ENCODE data around the gene FAM177A1. TPM values are rescaled to one million over a fixed set of nuclear protein-coding genes. Genes with fewer than 3 reads are reported as not detected.

Gene FAM177A1
- total and polyA plus RNA-seq, 10 of the 15 experiments (the other 5 are each of a cell fraction or from before 2014, with no cell fraction given), result 5.3 to 38.6 (median 20.7) TPM

DNA sequence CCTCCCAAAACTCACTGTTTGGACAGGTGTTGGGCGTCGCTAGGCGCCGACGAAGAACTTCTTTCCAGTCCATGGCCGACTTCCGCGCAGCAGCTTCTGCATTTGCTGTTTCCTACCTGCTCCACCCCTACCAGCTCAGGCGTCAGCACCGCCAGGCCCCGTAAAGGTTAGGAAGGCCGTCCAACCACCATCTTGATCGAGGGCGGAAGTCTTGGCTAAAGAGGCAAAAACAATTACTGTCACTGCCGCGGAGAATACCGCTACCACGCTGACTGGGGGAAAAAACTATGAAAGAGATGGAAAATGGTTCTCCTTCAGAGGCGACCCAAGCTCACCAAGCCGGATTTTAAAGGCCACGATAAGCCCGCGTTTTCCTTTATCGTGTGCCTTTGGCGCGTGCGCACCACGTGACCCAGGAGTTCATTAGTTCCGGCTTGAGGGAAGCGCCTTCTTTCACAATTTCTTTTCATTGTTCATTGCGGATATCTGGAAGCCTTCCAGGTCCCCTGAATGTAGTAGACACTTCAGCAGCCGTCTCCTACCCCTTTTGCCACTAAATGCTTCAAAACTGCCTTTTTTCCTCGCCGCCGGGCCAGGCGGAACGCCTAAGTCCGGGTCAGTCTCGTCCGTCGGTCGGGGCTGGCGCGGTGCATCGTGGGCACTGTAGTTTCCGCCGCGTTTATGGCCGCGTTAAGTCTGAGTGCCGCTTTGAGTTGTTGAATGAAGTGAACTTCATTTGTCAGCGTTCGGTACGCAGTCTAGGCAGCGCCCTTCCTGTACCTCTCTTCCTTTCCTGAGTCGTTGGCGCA lies 76.0 kb downstream of the FAM177A1 start, which contains the start of the genes PPP2R3C and PRORP (continued):
- TF ChIP-seq IRF3 (IDR thresholded peaks at IDR 0.05), result no peak
- TF ChIP-seq TCF3 (IDR thresholded peaks at IDR 0.05; ENCODE audit: borderline replicate concordance, insufficient read depth, low read depth, low read length), result peak; percentile 59; the same call in 1 of the 2 replicates
- TF ChIP-seq ZNF687 (IDR thresholded peaks at IDR 0.05), result peak; percentile 70; the same call in 1 of the 2 replicates
- TF ChIP-seq BMI1 (IDR thresholded peaks at IDR 0.05; ENCODE audit: borderline replicate concordance), result peak; percentile 68; the same call in 1 of the 2 replicates
- peak; percentile 99 for TF ChIP-seq RAD51 (IDR thresholded peaks at IDR 0.05)
- TF ChIP-seq KAT2A (conservative IDR thresholded peaks at IDR 0.05; ENCODE audit: control insufficient read depth, low read depth, low read length), result no peak
- TF ChIP-seq SREBF1 (IDR thresholded peaks at IDR 0.05; ENCODE audit: low read length), result 0 out of 2 replicates have a peak, but pooled peaks have one; percentile 38
- no peak for TF ChIP-seq SUZ12 (IDR thresholded peaks at IDR 0.05; ENCODE audit: unreplicated experiment)
- TF ChIP-seq HDGF (IDR thresholded peaks at IDR 0.05), result no peak; the same call in 1 of the 2 replicates
- TF ChIP-seq EGR1 (IDR thresholded peaks at IDR 0.05; ENCODE audit: borderline replicate concordance in 1 of 2, low read depth in 2 of 2, low read length in 2 of 2), result no peak
- TF ChIP-seq BRCA1 (IDR thresholded peaks at IDR 0.05; ENCODE audit: low read depth, low read length), result no peak
- TF ChIP-seq BACH1 (IDR thresholded peaks at IDR 0.05; ENCODE audit: borderline replicate concordance), result no peak
- no peak; the same call in 1 of the 2 replicates for TF ChIP-seq RELB (IDR thresholded peaks at IDR 0.05; ENCODE audit: low read depth)
- TF ChIP-seq BCLAF1 (IDR thresholded peaks at IDR 0.05), result no peak
- peak; percentile 56 for TF ChIP-seq MXI1 (IDR thresholded peaks at IDR 0.05; ENCODE audit: low read depth, low read length)
- TF ChIP-seq EZH2 (IDR thresholded peaks at IDR 0.05; ENCODE audit: borderline replicate concordance, control insufficient read depth, low read depth, low read length), result no peak
- peak; percentile 90 to 96 for TF ChIP-seq BHLHE40 (IDR thresholded peaks at IDR 0.05; ENCODE audit: borderline replicate concordance in 1 of 2, low read depth in 2 of 2, low read length in 1 of 2)
- no peak for TF ChIP-seq CBX3 (IDR thresholded peaks at IDR 0.05; ENCODE audit: borderline replicate concordance, low read depth)
- TF ChIP-seq HDAC6 (IDR thresholded peaks at IDR 0.05; ENCODE audit: unreplicated experiment), result no peak

All from GM12878 (cell line).